Sciatic nerve (tissue), 1 donor: ENCODE results near the gene KHDC1L. TPM values are rescaled to one million over a fixed set of nuclear protein-coding genes. Genes with fewer than 3 reads are reported as not detected.

Source experiments
- total RNA-seq: library from RNA; stranded (reverse); fragmentation: NEBNext Ultra II Directional; extraction: Animal tissue kit (Norgen Biotek cat#: 25700); gene quantifications from one replicate; pipeline ENCODE4 v1.2.1, GENCODE V29; 2021
- donor health status: DM: no; HTN: no; CAD: no.

KHDC1L gene
- total RNA-seq, 1 donor from 2014 or later: not detected

Other genes with a start within 250 kb of the KHDC1L start
- 2.0 TPM for gene KHDC1, start 37.7 kb upstream of the KHDC1L start, total RNA-seq
- not detected for gene DPPA5, start 128.8 kb upstream of the KHDC1L start, total RNA-seq
- gene KHDC3L, start 137.2 kb upstream of the KHDC1L start, total RNA-seq: not detected
- not detected for gene OOEP, start 144.4 kb upstream of the KHDC1L start, total RNA-seq
- 0.89 TPM for gene DDX43, start 169.3 kb upstream of the KHDC1L start, total RNA-seq
- 7.5 TPM for gene CGAS, start 226.8 kb upstream of the KHDC1L start, total RNA-seq
- gene MTO1, start 236.2 kb upstream of the KHDC1L start, total RNA-seq: 34.6 TPM